Fibroblast of lung (primary cell): Measurements from ENCODE around the gene DONSON. TPM values are rescaled to one million over a fixed set of nuclear protein-coding genes. Genes with fewer than 3 reads are reported as not detected.

Experiments used
- DNase-seq, 2 donors: peaks; one replicate each; pipeline versions ENCODE4 v3.0.0 to v3.0.0-alpha.2; 2010; ENCODE audit warnings: low read depth in 2 of 2
- H2AFZ ChIP-seq: 2 replicates; pipeline ENCODE4 v1.5.1; 2012; ENCODE audit warnings: low read length, control low read depth, inconsistent platforms
- H3K27ac ChIP-seq: 2 replicates; pipeline ENCODE4 v1.5.1; 2011; ENCODE audit warnings: low read length, control low read depth; ENCODE audit not compliant: insufficient read depth
- H3K27me3 ChIP-seq: 2 replicates; pipeline ENCODE4 v1.5.1; 2011; ENCODE audit warnings: mild to moderate bottlenecking, low read length; ENCODE audit not compliant: control insufficient read depth, insufficient read depth
- H3K36me3 ChIP-seq: 2 replicates; pipeline ENCODE4 v1.5.1; 2011; ENCODE audit warnings: low read length; ENCODE audit not compliant: control insufficient read depth, insufficient read depth
- H3K4me1 ChIP-seq: 2 replicates; pipeline ENCODE4 v1.5.1; 2011; ENCODE audit warnings: low read length; ENCODE audit not compliant: control insufficient read depth, insufficient read depth; ENCODE audit errors: extremely low read depth
- H3K4me2 ChIP-seq: 2 replicates; pipeline ENCODE4 v1.5.1; 2011; ENCODE audit warnings: low read length, control low read depth; ENCODE audit not compliant: insufficient read depth; ENCODE audit errors: extremely low read depth
- H3K4me3 ChIP-seq, 4 experiments: fragments of 200-600 bp in 1 of 4; sonication (generic) in 1 of 4; replicated peaks in 1 of 4; 2 replicates each; pipeline ENCODE4 v1.5.1; 2011 to 2016; ENCODE audit warnings: low read length in 4 of 4, low read depth in 3 of 4, mild to moderate bottlenecking in 3 of 4, control low read depth in 2 of 4, inconsistent platforms in 1 of 4, mixed read lengths in 1 of 4; ENCODE audit not compliant: insufficient read depth in 1 of 4; ENCODE audit errors: control extremely low read depth in 1 of 4
- H3K79me2 ChIP-seq: 2 replicates; pipeline ENCODE4 v1.5.1; 2012; ENCODE audit warnings: mild to moderate bottlenecking, low read length, inconsistent platforms; ENCODE audit not compliant: control insufficient read depth, insufficient read depth
- H3K9ac ChIP-seq: 2 replicates; pipeline ENCODE4 v1.5.1; 2011; ENCODE audit warnings: mild to moderate bottlenecking, low read length, control low read depth; ENCODE audit not compliant: insufficient read depth
- H3K9me3 ChIP-seq: 2 replicates; pipeline ENCODE4 v1.5.1; 2012; ENCODE audit warnings: low read depth, low read length; ENCODE audit not compliant: control insufficient read depth, insufficient read depth
- H4K20me1 ChIP-seq: 2 replicates; pipeline ENCODE4 v1.5.1; 2011; ENCODE audit warnings: low read length; ENCODE audit not compliant: control insufficient read depth, insufficient read depth; ENCODE audit errors: extremely low read depth
- EZH2 ChIP-seq: IDR thresholded peaks from 2 replicates; pipeline ENCODE4 v1.5.1; 2012; ENCODE audit warnings: low read length, control low read depth, mild to moderate bottlenecking; ENCODE audit errors: missing control alignments
- polyA plus RNA-seq, 2 donors: library from polyadenylated mRNA; depleted of rRNA in 1 of 2; stranded (reverse) in 1 of 2; unstranded in 1 of 2; fragments of >200 nt; gene quantifications; 2 replicates each; pipeline ENCODE4 v1.2.1, GENCODE V29; 2011 to 2012; ENCODE audit warnings: missing spikeins in 1 of 2
- total RNA-seq: library from RNA; depleted of rRNA; stranded (reverse); fragments of >200 nt; gene quantifications from 2 replicates; pipeline ENCODE4 v1.2.1, GENCODE V29; 2014
- TF ChIP-seq, protein P1 (sequence below), 2 donors: IDR thresholded peaks in 1 of 2; conservative IDR thresholded peaks in 1 of 2; 1 replicate in 1 of 2; 2 replicates in 1 of 2; pipeline ENCODE4 v1.5.1; 2011 to 2012; ENCODE audit warnings: low read length in 2 of 2, control low read depth in 1 of 2, inconsistent platforms in 1 of 2, low read depth in 1 of 2, mild to moderate bottlenecking in 1 of 2

The DONSON gene
- total and polyA plus RNA-seq, 2 donors (not counting 1 experiment from before 2014, with no cell fraction given), result 14.7 to 23.6 TPM

- Histone ChIP-seq H3K27ac (no peak overlapping the region), H3K4me2 (no peak overlapping the region), H3K79me2 (peaks cover 62% of the 10 kb centered on the region), H4K20me1 (peaks cover 3% of the 10 kb centered on the region), H3K4me3 (no peak overlapping the region), H3K27me3 (no peaks in the 10 kb centered on the region), H3K4me1 (no peaks in the 10 kb centered on the region), H3K9ac (no peak overlapping the region), H3K36me3 (peaks cover 11% of the 10 kb centered on the region), H3K9me3 (no peaks in the 10 kb centered on the region), H2AFZ (no peak overlapping the region)
- TF ChIP-seq, protein P1, sequence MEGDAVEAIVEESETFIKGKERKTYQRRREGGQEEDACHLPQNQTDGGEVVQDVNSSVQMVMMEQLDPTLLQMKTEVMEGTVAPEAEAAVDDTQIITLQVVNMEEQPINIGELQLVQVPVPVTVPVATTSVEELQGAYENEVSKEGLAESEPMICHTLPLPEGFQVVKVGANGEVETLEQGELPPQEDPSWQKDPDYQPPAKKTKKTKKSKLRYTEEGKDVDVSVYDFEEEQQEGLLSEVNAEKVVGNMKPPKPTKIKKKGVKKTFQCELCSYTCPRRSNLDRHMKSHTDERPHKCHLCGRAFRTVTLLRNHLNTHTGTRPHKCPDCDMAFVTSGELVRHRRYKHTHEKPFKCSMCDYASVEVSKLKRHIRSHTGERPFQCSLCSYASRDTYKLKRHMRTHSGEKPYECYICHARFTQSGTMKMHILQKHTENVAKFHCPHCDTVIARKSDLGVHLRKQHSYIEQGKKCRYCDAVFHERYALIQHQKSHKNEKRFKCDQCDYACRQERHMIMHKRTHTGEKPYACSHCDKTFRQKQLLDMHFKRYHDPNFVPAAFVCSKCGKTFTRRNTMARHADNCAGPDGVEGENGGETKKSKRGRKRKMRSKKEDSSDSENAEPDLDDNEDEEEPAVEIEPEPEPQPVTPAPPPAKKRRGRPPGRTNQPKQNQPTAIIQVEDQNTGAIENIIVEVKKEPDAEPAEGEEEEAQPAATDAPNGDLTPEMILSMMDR (conservative IDR thresholded peaks at IDR 0.05 in 1 of 2, IDR thresholded peaks at IDR 0.05 in 1 of 2; ENCODE audit: low read depth in 1 of 2, low read length in 2 of 2), result no peak
- no peak for TF ChIP-seq EZH2
- DNase-seq, result peak in 1 of 2 donors; percentile 63
These were observed 27.1 kb downstream of the DONSON start for GRCh38 chr21:33561373-33561772.

GRCh38 chr21:33560965-33561364, 27.5 kb downstream of the DONSON start:
- H2AFZ ChIP-seq, result no peak overlapping the region
- DNase-seq, result no peak
- H3K4me1 ChIP-seq, result no peaks in the 10 kb centered on the region
- H3K27me3 ChIP-seq, result no peaks in the 10 kb centered on the region
- peaks cover 13% of the 10 kb centered on the region for H3K36me3 ChIP-seq
- H3K27ac ChIP-seq, result no peak overlapping the region
- H3K9ac ChIP-seq, result no peak overlapping the region
- H3K79me2 ChIP-seq, result peaks cover 65% of the 10 kb centered on the region
- H3K9me3 ChIP-seq, result no peaks in the 10 kb centered on the region
- TF ChIP-seq, protein P1 (conservative IDR thresholded peaks at IDR 0.05 in 1 of 2, IDR thresholded peaks at IDR 0.05 in 1 of 2; ENCODE audit: low read depth in 1 of 2, low read length in 2 of 2), result no peak
- TF ChIP-seq EZH2, result no peak
- peaks cover 3% of the 10 kb centered on the region for H4K20me1 ChIP-seq
- no peak overlapping the region for H3K4me2 ChIP-seq
- H3K4me3 ChIP-seq, result no peak overlapping the region

DNA sequence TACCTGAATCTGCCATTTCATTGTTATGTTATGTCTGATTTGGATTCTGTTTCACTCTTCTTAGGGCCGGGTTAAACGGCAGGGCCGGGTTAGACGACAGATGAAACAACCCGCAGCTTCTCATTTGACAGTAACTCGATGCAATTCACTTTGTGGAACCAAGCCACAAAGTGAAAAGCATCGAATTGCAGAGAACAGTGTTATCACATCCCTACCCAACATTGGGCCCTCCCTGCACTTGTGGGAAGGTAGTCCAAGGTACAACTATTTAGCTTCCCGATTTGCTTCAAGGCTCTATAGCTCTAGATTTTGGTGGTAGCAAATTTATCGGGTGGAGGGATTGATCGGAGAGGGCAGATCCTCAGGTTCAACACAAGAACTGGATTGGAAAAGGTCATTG, 28.7 kb downstream of the DONSON start:
- H3K79me2 ChIP-seq, result peaks cover 73% of the 10 kb centered on the region
- H3K4me3 ChIP-seq, result no peak overlapping the region
- no peak overlapping the region for H3K9ac ChIP-seq
- no peak for DNase-seq
- H3K4me2 ChIP-seq, result no peak overlapping the region
- TF ChIP-seq, protein P1 (conservative IDR thresholded peaks at IDR 0.05 in 1 of 2, IDR thresholded peaks at IDR 0.05 in 1 of 2; ENCODE audit: low read depth in 1 of 2, low read length in 2 of 2), result no peak
- TF ChIP-seq EZH2, result no peak
- no peaks in the 10 kb centered on the region for H3K9me3 ChIP-seq
- no peak overlapping the region for H3K27ac ChIP-seq
- no peaks in the 10 kb centered on the region for H3K27me3 ChIP-seq
- peaks cover 6% of the 10 kb centered on the region for H4K20me1 ChIP-seq
- H3K36me3 ChIP-seq, result peaks cover 14% of the 10 kb centered on the region
- no peak overlapping the region for H2AFZ ChIP-seq
- no peaks in the 10 kb centered on the region for H3K4me1 ChIP-seq
